ENCODE results near the gene TASOR2.

GRCh38 chr10:5640036-5640435, 44.6 kb upstream of the TASOR2 start:
- no peak for TF ChIP-seq CTCF (IDR thresholded peaks at IDR 0.05; ENCODE audit: poor library complexity, severe bottlenecking)
- no peak for TF ChIP-seq EP300 (conservative IDR thresholded peaks at IDR 0.05; ENCODE audit: poor library complexity, severe bottlenecking)
